ENCODE results near the gene IFT20.
"Not testable (repeated sequence)": the region's sequence is repeated elsewhere in the genome, so short reads cannot be mapped to it uniquely, and the experiment has no call there.

Gene IFT20

GRCh38 chr17:28306954-28307401, 28.3 kb downstream of the IFT20 start:
- DNase-seq (ENCODE audit: low read depth): no peak

GRCh38 chr17:28298449-28298848, 36.8 kb downstream of the IFT20 start:
- no peak for DNase-seq (ENCODE audit: low read depth)

- DNase-seq (ENCODE audit: low read depth): no peak
Observed at GRCh38 chr17:28295677-28296578, 39.3 kb downstream of the IFT20 start.

GRCh38 chr17:28293994-28294393, 41.3 kb downstream of the IFT20 start:
- no peak for DNase-seq (ENCODE audit: low read depth)

- DNase-seq (ENCODE audit: low read depth): not testable (repeated sequence)
Observed at GRCh38 chr17:28292878-28293277, 42.4 kb downstream of the IFT20 start.

- no peak for DNase-seq (ENCODE audit: low read depth)
Observed at GRCh38 chr17:28291780-28292330, 43.4 kb downstream of the IFT20 start.

GRCh38 chr17:28290703-28291102, 44.6 kb downstream of the IFT20 start:
- no peak for DNase-seq (ENCODE audit: low read depth)

GRCh38 chr17:28285965-28286364, 49.3 kb downstream of the IFT20 start:
- DNase-seq (ENCODE audit: low read depth): no peak

GRCh38 chr17:28282596-28282995, 52.7 kb downstream of the IFT20 start:
- DNase-seq (ENCODE audit: low read depth): peak; percentile 76

GRCh38 chr17:28280826-28281225, 54.4 kb downstream of the IFT20 start:
- DNase-seq (ENCODE audit: low read depth): no peak

GRCh38 chr17:28279411-28279810, 55.9 kb downstream of the IFT20 start:
- peak; percentile 67 for DNase-seq (ENCODE audit: low read depth)

All from GM04503 (cell line).